ENCODE data around the gene ENTPD6.
"Not testable (repeated sequence)": the region's sequence is repeated elsewhere in the genome, so short reads cannot be mapped to it uniquely, and the experiment has no call there.

The ENTPD6 gene

DNA sequence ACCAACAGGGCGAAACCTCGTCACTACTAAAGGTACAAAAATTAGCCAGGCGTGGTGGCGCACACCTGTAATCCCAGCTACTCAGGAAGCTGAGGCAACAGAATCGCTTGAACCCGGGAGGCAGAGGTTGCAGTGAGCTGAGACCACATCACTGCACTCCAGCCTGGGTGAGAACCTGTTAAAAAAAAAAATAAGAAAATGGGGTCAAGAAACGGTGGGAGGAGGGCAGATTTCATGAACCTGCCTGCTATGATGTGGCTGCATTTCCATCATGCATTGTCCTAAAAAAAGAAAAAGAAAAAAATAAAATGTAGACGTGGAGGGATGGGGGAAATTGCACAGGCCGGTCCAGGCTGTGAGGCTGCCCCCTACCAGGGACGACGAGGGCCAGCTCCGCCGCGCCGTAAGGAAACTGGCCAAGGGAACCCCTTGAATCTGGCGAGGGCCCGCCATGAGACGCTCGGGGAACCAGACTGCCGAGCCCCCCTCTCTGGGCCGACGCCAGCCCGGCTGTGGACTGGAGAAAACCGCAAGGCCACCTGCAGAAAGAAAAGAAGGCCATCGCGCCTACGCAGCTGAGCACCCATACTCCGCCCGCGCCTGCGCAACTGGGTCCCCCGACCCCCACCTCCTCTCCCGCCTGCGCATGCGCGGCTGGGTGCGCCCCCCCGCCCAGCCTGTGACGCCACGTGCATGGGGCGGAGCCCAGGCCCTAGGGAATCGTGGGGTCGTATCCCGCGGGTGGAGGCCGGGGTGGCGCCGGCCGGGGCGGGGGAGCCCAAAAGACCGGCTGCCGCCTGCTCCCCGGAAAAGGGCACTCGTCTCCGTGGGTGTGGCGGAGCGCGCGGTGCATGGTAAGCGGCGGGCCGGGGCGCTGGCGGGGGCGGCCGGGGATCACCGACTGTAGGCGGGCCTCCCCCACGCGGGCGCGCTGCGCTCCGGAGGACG lies at the start of gene ENTPD6:
Gene ENTPD6, plus strand, starts transcription at position 699 of the 948 bp plus-strand sequence. CDS start 10,825 bp downstream, outside the sequence.
- no peaks in the 10 kb centered on the region for H3K36me3 Mint-ChIP-seq
- H3K4me1 Mint-ChIP-seq (ENCODE audit: low read depth), result peaks cover 51% of the 10 kb centered on the region
- peak within 1 kb of the TSS; percentile 93 for H3K4me3 Mint-ChIP-seq
- peak within 1 kb of the TSS; percentile 87 for H3K27ac Mint-ChIP-seq
- no peaks in the 10 kb centered on the region for H3K9me3 Mint-ChIP-seq (ENCODE audit: low read depth)
- H3K27me3 Mint-ChIP-seq, result no peaks in the 10 kb centered on the region

DNA sequence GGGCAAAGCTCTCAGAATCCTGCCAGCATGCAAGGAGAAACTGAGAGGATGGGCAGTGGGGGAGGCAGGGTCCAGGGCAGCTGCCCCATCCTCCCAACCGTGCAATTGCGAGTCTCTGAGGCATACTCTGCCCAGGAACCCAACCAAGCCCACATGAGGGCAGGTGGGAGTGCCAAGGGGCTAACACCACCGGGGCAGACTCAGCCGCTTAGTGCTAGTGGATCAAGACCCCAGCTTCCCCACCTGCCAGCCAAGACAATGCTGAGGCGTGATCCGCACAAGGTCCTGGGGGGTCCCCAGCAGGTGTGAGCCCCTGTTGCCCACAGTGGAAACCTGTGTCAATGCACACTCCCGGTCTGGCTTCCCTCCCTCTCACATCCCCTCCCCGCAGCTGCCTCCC lies 48.5 kb upstream of the ENTPD6 start:
- Mint-ChIP-seq H3K27me3 (peaks cover 4% of the 10 kb centered on the region), H3K4me3 (no peak overlapping the region), H3K9me3 (ENCODE audit: low read depth) (no peaks in the 10 kb centered on the region), H3K27ac (no peak overlapping the region), H3K4me1 (ENCODE audit: low read depth) (peaks cover 7% of the 10 kb centered on the region), H3K36me3 (peaks cover 4% of the 10 kb centered on the region)

DNA sequence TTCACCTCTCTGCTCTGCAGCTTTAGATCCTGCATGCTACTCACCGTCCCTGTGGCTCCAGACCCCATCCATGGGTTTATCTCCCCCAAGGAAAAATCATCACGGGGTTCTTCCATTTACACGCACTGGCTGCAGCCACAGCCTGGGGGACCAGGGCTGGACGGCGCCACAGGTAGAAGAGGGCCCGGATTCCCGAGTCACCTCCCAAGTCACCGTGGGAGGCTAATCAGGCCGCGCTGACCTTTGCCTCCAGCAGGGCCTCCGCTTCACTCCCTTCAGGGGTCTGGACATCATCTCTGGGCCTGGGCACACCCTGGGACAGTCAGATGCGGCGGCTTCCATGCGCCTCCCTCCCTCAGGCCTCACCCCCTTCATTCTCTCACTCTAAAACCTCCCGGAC lies 47.8 kb upstream of the ENTPD6 start:
- no peak overlapping the region for H3K4me3 Mint-ChIP-seq
- H3K9me3 Mint-ChIP-seq (ENCODE audit: low read depth), result no peaks in the 10 kb centered on the region
- peaks cover 4% of the 10 kb centered on the region for H3K36me3 Mint-ChIP-seq
- peaks cover 7% of the 10 kb centered on the region for H3K4me1 Mint-ChIP-seq (ENCODE audit: low read depth)
- peaks cover 4% of the 10 kb centered on the region for H3K27me3 Mint-ChIP-seq
- H3K27ac Mint-ChIP-seq, result no peak overlapping the region

DNA sequence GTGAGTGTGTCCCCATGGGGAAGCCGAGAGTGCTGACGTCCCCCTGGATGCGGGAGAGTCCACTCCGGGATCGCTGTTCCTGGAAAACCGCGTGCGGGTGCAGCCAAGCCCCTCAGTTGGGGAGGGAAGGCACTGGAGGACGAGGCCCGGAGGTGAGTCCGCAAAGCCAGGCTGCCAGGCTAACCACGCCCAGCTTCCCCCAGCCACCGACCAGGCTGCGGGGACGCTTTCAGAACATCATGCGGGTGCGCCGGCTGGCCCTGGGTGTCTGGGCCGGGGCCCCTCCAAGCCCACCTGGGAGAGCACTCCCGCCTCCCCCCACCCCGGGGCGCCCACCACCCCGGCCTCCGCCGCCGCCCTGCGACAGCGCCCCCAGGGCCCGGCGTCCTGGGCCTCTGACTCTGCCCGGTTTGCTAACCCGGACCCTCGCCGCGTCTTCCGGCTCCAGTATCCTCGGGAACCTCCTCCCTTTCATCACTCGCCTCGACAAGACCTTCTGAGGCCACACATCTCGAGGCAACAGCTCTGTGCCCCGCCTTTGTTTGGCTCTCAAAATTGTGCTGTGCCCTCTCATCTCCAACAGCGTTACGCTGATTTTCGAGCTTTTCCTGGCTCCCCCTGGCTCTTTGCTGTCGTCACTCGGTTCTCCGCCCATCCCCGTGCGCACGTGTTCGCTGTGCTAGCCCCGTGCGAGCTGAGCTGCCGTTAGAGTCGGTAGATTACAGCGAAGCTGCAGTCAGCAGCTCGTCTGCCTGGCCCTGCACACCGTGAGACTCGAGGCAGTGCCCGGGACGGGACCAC lies 47.1 kb upstream of the ENTPD6 start:
- Mint-ChIP-seq H3K9me3 (ENCODE audit: low read depth) (no peaks in the 10 kb centered on the region), H3K36me3 (peaks cover 4% of the 10 kb centered on the region), H3K4me3 (peak overlapping the region; percentile 91), H3K27ac (peak overlapping the region; percentile 90), H3K4me1 (ENCODE audit: low read depth) (peaks cover 7% of the 10 kb centered on the region), H3K27me3 (peaks cover 4% of the 10 kb centered on the region)

DNA sequence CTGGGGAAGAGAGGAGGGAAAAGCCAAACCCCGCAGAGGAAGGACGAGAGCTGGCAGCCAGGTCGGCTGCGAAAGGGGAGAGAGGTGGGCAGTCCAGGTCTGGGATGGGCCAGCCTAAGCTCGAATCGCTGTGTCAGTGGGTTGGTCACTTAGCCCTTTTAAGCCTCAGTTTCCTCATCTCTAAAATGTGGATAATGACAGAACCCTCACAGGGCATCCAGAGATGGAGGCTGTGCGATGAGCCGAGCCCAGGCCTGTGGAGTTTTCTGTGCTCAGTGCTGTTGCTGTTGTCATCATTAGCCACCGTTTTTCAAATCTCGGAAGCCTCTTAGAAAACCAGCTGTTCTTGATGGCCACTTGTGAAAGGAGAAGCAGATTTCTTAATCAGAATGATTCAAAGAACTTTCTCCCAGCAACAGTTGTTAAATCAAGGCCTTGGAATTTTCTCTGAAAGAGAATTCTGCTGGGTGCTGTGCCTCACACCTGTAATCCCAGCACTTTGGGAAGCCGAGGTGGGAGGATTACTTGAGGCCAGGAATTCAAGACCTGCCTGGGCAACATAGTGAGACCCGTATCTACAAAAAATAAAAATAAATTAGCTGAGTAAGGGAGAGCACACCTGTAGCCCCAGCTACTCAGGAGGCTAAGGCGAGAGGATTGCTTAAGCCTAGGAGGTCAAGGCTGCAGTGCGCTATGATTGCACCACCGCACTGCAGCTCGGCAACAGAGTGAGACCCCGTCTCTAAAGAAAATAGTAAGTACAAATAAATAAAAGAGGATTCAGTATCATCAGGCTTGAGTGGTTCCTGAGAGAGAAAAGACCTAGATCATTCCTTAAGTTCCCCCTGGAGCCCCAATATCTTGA lies 46.3 kb upstream of the ENTPD6 start:
- Mint-ChIP-seq H3K4me1 (ENCODE audit: low read depth) (peaks cover 7% of the 10 kb centered on the region), H3K9me3 (ENCODE audit: low read depth) (no peaks in the 10 kb centered on the region), H3K27ac (peak overlapping the region; percentile 90), H3K36me3 (peaks cover 4% of the 10 kb centered on the region), H3K27me3 (peaks cover 4% of the 10 kb centered on the region), H3K4me3 (peak overlapping the region; percentile 91)

DNA sequence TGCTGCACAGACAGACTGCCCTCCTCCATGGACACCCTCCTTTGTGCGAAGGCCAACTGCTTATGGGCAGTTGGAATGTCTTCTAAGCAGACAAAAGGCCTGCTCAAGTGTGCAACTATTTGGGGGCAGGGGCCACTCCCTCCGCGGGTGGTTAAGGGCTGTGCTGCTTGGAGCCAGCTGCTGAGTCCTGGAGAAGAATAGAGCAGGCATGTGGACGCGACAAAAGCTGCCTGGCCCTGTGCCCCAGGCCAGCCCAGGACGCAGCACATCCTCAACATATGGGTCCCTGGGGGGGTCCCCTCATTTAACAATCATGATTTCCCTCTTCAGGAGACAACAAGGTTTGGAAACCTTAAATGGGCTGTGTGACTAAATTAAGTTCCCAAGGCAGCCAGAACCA lies 45.5 kb upstream of the ENTPD6 start:
- Mint-ChIP-seq H3K27ac (peak overlapping the region; percentile 70), H3K36me3 (peaks cover 4% of the 10 kb centered on the region), H3K4me3 (no peak overlapping the region), H3K4me1 (ENCODE audit: low read depth) (peaks cover 7% of the 10 kb centered on the region), H3K27me3 (peaks cover 4% of the 10 kb centered on the region), H3K9me3 (ENCODE audit: low read depth) (no peaks in the 10 kb centered on the region)

DNA sequence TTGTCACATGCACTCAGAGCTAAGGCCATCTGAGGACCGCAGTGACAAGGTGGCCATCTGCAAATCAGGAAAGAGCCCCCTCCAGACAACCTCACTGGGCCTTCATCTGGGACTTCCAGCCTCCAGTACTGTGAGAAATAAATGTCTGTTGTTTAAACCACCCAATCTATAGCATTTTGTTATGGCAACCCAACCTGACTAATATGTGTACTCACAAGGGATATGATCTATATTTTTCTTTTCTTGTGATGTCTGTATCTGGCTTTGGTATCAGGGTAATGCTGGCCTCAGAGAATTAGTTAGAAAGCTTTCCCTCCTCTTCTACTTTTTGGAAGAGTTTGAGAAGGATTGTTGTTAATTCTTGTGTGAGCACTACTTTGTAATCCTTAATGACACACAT lies 37.5 kb upstream of the ENTPD6 start:
- Mint-ChIP-seq H3K27ac (no peak overlapping the region), H3K36me3 (no peaks in the 10 kb centered on the region), H3K4me3 (no peak overlapping the region), H3K27me3 (no peaks in the 10 kb centered on the region), H3K9me3 (ENCODE audit: low read depth) (no peaks in the 10 kb centered on the region), H3K4me1 (ENCODE audit: low read depth) (peaks cover 11% of the 10 kb centered on the region)

DNA sequence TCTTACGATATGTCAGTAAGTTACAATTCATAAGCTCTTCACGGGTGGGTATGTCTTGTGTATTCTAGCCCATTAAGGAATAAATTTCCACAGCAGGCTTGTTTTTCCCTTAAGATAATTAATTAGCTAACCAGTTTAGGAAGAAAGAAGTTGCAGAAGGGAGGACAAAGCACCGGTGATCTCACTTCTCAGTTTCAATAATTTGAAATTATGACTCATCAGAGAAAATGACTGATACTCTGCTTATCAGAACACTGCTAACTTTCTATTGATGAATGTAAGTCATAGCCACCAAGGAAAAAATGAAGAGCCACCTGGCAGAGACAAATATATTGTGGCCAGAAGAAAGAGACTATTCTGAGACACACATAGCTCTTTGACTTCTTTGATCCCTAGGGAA lies 35.0 kb upstream of the ENTPD6 start:
- Mint-ChIP-seq H3K36me3 (peaks cover 2% of the 10 kb centered on the region), H3K9me3 (ENCODE audit: low read depth) (no peaks in the 10 kb centered on the region), H3K4me3 (no peak overlapping the region), H3K4me1 (ENCODE audit: low read depth) (peaks cover 11% of the 10 kb centered on the region), H3K27me3 (peaks cover 1% of the 10 kb centered on the region), H3K27ac (peak overlapping the region; percentile 72)

DNA sequence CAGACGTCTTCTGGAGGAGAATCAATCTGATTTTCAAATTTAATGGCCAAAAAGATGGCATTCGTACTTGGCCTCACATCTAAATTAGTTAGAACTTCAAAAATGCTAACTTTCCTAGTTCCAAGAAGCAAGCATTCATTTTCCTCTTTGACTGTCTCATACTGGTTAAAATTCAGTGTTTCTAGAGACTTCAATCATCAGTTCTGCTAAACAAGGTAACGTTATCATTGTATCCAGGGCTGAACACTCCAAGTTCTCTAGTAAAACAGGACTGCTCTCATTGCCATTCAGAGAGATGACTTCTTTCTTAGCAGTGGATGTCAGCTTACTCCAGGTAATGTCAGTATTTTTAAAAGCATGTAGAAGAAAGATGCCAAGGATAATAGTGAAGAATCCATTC lies 34.6 kb upstream of the ENTPD6 start:
- H3K27me3 Mint-ChIP-seq, result peaks cover 1% of the 10 kb centered on the region
- peaks cover 11% of the 10 kb centered on the region for H3K4me1 Mint-ChIP-seq (ENCODE audit: low read depth)
- H3K4me3 Mint-ChIP-seq, result no peak overlapping the region
- no peaks in the 10 kb centered on the region for H3K9me3 Mint-ChIP-seq (ENCODE audit: low read depth)
- peak overlapping the region; percentile 72 for H3K27ac Mint-ChIP-seq
- peaks cover 2% of the 10 kb centered on the region for H3K36me3 Mint-ChIP-seq

DNA sequence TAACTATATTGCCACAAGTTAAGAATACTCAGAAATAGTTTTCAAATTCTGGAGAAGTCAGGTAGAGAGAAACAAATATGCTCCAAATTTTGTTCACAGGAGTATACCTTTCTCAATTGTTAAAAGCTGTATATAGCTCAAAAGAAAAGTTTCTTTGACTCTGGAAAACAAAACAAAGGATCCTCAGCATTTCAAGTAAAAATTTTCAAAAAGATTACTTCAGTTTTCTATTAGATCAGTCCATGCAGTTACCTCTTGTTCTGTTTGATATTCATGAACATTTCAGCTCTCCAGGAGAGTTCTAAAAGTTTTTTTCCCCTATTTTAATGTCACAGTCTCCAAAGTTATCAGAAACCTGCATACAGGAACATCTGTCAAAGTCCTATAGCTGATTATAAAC lies 30.4 kb upstream of the ENTPD6 start:
- Mint-ChIP-seq H3K4me3 (no peak overlapping the region), H3K27ac (no peak overlapping the region), H3K36me3 (peaks cover 2% of the 10 kb centered on the region), H3K4me1 (ENCODE audit: low read depth) (peaks cover 11% of the 10 kb centered on the region), H3K9me3 (ENCODE audit: low read depth) (no peaks in the 10 kb centered on the region), H3K27me3 (peaks cover 1% of the 10 kb centered on the region)

DNA sequence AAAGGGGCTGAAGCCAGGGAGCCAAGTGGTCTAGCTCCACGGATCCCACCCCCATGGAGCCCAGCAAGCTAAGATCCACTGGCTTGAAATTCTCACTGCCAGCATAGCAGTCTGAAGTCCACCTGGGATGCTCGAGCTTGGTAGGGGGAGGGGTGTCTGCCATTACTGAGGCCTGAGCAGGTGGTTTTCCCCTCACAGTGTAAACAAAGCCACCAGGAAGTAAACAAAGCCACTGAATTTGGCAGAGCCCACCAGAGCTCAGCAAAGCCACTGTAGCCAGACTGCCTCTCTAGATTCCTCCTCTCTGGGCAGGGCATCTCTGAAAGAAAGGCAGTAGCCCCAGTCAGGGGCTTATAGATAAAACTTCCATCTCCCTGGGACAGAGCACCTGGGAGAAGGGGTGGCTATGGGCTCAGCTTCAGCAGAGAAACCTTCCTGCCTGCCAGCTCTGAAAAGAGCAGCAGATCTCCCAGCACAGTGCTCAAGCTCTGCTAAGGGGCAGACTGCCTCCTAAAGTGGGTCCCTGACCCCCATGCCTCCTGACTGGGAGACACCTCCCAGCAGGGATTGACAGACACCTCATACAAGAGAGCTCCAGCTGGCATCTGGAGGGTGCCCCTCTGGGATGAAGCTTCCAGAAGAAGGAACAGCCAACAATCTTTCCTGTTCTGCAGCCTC lies 29.3 kb upstream of the ENTPD6 start:
- H3K27ac Mint-ChIP-seq; H3K4me1 Mint-ChIP-seq (ENCODE audit: low read depth); H3K36me3 Mint-ChIP-seq; H3K9me3 Mint-ChIP-seq (ENCODE audit: low read depth); H3K4me3 Mint-ChIP-seq; H3K27me3 Mint-ChIP-seq: not testable (repeated sequence)

DNA sequence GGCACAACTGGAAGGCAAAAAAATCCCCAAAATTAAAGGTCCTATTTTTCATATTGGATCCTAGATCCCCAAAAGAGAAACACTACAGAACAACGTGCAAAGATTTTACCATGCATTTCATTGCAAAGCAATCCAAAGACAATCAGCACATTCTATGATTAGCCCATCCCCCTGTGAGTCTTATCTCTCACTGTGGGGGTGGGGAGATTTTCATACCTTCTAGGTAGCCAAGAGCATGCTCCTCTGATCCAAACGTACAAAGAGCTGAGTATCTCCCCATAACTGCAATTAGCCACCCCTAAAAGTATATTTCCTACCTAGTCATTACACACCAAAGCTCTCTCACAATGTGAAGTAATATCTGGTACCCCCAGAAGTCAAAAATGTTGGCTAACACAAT lies 22.2 kb upstream of the ENTPD6 start:
- no peaks in the 10 kb centered on the region for H3K27me3 Mint-ChIP-seq
- no peaks in the 10 kb centered on the region for H3K9me3 Mint-ChIP-seq (ENCODE audit: low read depth)
- no peaks in the 10 kb centered on the region for H3K36me3 Mint-ChIP-seq
- H3K4me1 Mint-ChIP-seq (ENCODE audit: low read depth), result no peaks in the 10 kb centered on the region
- H3K27ac Mint-ChIP-seq, result no peak overlapping the region
- H3K4me3 Mint-ChIP-seq, result no peak overlapping the region

DNA sequence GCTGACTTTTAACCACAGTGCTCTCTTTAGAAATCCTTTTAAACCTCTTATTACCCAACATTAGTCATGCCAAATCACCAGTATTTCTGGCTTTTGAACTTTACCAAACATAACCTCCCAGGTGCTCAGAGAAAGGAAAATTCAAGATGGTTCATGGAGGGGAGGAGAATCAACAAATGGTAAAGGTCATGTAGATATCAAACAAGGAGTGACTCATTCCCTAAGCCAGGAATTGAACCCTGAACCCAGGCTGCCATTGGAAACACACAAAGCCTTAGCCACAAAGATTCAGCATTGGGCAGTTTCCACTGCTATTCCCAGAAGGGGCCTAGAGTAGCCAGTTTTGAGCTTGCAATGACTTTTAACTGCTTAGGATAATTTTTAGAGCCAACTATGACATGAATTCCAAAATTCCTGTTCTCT lies 21.6 kb upstream of the ENTPD6 start:
- no peaks in the 10 kb centered on the region for H3K36me3 Mint-ChIP-seq
- no peaks in the 10 kb centered on the region for H3K27me3 Mint-ChIP-seq
- no peaks in the 10 kb centered on the region for H3K9me3 Mint-ChIP-seq (ENCODE audit: low read depth)
- H3K4me1 Mint-ChIP-seq (ENCODE audit: low read depth), result no peaks in the 10 kb centered on the region
- no peak overlapping the region for H3K4me3 Mint-ChIP-seq
- H3K27ac Mint-ChIP-seq, result no peak overlapping the region

DNA sequence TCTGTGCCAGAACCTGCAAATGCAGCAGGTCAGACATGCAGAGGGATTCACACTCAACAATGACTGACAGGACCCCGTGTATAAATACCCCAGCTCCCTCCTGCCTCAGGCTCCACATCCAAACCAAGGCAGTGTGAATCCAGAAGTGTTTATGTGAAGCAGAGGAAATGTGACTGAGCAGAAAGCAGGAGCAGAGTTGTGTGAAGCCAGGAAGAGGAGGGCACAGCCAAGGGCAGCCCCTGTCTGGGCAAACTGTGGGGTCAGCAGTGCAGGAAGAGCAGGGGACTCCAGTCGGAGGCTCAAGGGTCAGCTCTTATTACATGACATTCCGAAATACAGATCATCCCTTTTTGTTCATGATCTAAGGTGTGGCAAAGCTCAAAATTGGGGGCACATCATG lies 19.3 kb upstream of the ENTPD6 start:
- H3K4me3 Mint-ChIP-seq, result no peak overlapping the region
- H3K36me3 Mint-ChIP-seq, result no peaks in the 10 kb centered on the region
- no peak overlapping the region for H3K27ac Mint-ChIP-seq
- H3K9me3 Mint-ChIP-seq (ENCODE audit: low read depth), result no peaks in the 10 kb centered on the region
- H3K4me1 Mint-ChIP-seq (ENCODE audit: low read depth), result peaks cover 2% of the 10 kb centered on the region
- no peaks in the 10 kb centered on the region for H3K27me3 Mint-ChIP-seq

All from activated naive CD8-positive, alpha-beta T cell (primary cell).